ENCODE measurements around the gene NAPG.
"Not testable (repeated sequence)": the region's sequence is repeated elsewhere in the genome, so short reads cannot be mapped to it uniquely, and the experiment has no call there.

The NAPG gene

DNA sequence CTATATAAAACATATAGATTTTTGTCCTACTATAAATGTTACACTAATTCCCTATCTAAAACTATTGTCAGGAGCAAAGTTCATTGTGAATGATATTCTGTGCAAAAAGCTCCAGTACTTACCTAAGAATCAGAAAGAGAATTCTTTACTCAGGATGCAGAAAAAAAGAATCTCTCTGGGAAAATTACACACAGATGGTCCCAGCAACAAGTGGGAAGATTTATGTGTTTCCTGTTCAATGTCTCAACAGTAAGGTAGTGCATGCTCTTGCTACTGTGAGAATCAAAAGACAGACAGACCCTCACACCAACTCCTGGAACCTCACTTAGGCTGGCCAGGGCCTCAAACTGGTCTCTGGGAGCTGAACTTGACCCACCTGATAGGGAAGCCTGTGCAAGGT is 11.2 kb upstream of the NAPG start:
- DNase-seq (ENCODE audit: low spot score): no peak

DNA sequence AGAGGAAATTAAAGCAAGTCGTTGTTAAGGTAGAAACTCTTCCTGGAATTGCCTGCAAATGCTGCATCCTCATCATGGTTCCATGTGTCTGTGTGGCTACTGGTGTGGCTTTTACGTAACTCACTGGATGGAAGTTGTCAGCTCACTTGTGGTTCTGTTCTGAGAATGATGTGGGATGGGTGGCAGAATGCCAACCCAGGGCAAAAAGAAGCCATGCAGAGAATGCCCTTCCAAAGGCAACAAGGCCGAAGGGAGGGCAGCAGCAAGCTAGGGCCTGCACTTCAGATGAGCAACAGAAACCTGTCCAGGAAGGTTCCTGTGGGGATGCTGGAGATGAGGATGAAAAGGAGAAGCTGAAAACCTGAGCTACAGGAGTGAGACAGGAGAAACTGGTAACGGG is 10.4 kb upstream of the NAPG start:
- no peak for DNase-seq (ENCODE audit: low spot score)

DNA sequence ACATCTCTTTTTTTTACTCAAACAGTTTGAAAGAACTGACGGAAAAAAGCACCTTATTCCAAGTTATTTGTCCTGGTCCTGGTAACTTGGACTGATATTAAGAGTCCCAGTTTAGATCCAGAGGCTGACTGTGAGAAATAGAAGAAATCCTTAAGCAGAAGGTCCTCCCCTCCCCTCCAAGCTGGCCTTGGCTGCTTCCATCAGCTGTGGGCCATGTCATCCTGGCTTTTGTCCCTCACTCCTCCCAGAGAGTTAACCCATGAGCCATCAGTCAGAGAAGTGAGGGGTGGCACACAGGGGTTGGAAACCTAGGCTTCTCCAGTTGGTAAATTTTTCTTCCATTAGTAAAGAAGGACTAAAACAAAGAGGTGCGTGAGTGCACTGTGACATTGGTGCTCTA is 9.7 kb upstream of the NAPG start:
- no peak for DNase-seq (ENCODE audit: low spot score)

DNA sequence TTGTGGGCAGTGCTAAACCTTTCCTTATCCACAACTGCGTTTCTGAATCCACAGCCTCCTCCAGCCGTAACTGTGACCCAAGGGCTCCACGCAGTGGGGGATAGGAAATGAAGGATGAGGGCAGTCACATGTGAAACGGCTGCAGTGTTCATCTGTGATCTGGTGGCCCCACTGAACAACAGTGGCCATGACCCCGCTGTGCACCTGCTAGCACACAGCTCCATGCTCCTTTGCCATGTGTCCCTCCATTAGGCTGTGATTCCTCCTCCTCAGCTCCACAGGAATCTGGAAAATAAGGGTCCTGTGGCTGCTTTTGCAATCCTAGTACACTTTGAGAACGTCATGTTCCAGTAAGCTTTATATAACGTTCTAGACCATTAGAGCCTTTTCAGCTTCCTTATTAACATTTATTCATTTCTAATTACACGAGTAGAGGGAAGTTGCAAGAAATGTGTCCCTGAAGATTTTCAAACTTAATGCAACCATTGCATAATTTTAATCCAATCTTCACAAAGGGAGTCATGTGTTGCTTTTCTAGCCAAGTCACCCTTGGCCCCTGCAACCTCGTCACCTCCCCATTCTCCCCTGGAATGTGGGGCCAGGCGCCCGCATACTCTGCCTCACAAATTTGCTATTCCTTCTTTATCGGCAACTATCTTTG is 7.1 kb upstream of the NAPG start:
- peak; percentile 37 for DNase-seq (ENCODE audit: low spot score)

DNA sequence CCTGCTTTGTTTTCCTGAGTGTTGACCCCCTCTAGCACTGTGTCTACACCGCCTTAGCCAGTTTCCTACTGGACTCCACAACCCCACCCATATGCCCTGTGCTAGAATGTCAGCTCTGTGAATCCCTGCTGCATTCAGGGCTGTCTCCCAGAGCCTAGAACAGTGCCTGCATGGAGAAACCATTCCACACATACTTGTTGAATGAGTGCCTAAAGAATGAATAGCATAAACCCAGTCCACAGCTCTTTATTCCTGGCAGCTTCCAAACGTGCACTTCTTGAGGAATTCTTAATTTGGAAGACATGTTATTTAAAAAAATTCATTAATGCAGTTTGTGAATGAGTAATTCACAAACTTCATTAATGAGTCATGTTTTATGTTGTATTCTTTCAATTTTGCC is 6.5 kb upstream of the NAPG start:
- peak; percentile 33 for DNase-seq (ENCODE audit: low spot score)

DNA sequence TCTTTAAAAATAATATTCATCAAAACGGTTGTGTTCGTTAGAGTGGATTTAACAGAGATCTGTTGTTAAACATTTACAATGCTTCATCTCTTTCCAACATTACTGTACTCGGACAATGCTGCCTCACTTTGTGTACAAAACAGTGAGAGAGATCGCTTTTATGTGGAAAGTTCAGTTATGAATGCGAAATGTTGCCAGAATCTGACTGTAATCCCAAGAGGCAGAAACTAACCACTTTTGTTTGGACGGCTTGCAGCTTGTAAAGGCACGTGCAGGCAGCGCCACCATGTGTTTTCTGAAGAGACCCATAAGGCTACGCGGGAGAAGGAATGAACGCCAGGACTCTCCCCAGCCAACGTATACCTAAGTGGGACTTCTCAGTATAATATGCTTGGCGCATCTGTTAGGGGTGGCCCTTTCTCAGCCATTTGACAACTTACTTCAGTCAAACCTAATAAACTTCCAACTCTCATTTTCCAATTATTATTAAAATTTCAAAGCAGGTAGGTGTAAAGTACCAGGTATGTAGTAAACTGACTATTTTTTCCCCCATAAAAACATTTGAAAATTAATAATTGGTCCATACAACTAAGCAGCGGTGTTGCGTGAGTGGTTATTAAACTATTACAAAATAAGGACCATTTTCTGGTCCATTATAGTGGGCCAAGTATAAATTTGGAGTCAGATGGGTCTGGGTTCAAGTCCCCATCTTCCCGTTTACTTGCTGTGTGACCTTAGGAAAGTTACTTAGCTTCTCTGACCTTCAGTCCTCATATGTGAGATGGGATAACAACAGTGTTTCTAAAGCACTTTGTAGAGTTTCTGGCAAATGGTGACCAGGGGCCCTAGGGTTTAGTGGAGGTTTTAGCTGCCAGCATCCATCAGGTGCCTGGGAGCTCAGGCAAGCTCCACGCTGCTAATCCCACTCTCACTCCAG is 5.6 kb upstream of the NAPG start:
- peak; percentile 88 for DNase-seq (ENCODE audit: low spot score)

DNA sequence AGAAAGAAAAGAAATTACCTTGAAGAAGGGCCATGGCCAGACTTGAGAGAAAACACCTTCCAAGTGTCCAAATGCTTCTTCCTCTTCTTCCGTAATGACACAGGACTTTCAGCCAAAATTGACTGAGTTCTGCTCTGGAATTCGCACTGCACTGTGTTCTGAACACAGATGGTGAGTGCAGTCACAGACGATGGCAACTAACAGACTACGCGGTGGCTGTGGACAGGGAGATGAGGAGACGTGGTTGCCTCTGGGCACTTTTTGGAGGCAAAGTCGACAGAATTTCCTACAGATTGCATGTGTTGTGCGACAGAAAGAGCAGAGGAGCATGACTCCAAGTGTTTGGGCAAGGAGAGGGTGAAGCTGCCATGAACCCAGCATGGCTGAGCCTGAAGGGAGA is 4.3 kb upstream of the NAPG start:
- DNase-seq (ENCODE audit: low spot score): no peak

DNA sequence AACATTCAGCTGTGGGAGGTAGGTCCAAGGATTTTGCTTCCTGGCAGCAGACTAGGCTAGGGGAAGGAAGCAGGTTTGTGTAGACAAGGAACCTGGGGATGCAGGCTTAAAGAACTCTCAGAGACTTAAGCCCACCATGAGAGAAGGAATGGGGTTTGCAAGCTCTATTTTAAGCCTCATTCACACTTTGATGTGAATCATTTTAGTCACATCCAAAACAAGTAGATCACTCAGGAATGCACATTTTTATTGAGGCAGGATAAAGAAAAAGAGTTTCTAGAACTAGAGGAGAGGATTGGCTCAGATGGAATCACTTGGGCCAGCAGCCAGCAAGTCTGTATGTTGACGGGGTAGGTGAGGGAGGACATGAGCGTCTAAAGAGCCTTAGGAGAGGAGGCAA is 3.3 kb upstream of the NAPG start:
- DNase-seq (ENCODE audit: low spot score): no peak

DNA sequence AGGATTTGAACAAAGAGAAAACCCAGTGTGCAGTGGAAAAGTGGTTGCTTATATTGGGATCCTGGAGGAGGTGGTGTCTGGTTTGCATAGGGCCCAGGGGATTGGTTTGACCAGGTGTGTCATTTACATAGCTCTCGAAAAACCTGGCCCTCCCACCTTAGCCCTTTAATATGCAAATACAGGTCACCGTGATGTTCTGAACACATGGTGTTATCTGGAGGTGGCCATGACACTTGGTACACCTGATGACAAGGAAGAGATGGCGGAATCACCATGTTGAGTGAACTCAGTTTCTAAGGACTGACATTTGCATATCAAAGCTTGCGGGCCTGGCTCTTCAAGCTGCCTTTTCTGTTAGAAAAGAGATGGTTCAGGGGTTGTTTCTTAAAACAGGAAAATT is 2.3 kb upstream of the NAPG start:
- DNase-seq (ENCODE audit: low spot score): no peak

DNA sequence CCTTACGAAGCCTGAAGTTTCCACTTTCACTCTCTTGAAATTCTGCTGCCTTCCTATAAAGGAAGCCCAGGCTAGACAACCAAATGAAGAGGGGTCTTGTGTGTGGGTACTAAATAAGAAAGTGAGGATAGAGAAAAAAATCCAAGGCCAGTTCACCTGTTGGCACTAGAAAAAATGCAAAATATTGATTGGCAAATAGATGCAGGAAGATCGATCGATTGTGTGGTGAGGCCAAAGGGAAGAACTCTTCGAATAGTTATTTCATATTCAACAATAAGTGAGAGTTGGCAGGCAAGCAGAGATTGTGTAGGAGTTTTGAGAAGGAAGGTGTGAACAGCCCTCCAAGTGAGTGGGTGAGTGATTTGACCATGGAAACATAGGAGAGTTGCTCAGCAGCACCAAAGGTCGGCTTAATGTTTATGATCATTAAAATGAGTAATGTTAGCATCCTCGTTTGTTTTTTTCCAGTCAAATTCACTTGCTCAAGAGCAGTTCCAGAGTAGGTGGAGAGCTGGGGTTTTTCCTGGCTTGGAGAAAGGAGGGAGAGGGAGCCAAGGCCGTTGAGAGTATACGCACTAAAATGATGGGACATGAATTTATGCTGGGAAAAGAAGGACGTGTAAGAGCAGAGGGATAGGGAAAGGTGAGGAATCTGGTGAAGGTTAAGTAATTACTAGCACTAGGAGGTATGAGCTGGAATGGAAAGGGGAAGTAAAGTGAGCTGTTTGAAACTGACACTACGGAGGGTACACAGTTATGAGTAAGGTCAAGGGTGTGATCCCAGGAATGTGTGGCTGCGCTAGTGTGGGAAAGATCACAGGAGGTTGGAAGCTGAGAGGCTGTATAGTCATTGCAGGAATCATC is 1.1 kb upstream of the NAPG start:
- DNase-seq (ENCODE audit: low spot score): peak; percentile 36

DNA sequence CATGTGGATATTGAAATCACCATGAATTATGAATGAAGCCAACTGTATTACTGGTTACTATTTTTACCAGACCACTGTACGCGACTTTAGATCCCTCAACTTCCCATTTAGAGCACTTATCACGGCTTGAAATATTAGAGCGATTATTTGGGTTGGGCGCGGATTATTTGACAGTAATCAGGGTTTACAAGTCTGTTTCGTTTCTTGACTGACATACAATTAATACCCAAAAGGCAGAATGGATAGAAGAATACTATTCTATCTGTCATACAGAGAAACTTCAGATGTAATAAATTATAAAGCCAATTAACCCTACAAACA is 496 bp upstream of the NAPG start:
- no peak for DNase-seq (ENCODE audit: low spot score)

DNA sequence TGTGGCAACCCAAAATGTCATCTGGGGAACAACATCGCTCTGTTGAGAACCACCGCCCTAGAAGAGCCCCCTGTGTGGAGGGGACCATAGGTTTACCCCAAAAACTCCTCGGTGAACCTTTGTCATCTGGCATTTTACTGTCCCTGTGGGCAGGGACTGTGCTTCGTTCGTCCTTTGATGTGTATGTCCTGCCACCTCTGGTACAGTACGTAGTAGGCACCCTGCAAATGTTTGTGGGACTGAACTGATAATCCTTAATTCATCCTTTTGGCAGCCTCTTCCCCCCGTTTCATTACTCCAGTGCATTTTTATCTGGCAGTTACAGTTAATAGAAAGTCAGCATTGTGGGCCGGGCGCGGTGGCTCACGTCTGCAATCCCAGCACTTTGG is 728 bp downstream of the NAPG start:
- DNase-seq (ENCODE audit: low spot score): peak; percentile 26

DNA sequence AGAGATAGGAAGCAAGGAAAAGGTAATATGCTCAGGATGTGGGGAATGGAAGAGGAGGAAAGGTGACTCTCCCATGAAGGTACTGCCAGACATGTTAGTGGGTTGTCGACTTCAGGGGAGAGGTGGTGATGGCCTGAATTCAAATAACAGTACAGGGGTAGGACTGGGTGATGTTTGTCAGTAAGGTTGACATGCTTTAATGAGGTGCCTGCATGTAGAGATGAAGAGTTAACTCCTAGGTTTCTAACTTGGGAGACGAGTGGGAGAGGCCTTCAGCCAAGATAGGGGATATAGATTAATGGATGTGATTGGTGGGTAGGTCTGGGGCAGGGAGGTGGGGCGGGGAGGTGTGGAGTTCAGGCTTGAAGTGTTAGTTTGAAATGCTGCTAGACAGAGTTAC is 2.6 kb downstream of the NAPG start:
- no peak for DNase-seq (ENCODE audit: low spot score)

DNA sequence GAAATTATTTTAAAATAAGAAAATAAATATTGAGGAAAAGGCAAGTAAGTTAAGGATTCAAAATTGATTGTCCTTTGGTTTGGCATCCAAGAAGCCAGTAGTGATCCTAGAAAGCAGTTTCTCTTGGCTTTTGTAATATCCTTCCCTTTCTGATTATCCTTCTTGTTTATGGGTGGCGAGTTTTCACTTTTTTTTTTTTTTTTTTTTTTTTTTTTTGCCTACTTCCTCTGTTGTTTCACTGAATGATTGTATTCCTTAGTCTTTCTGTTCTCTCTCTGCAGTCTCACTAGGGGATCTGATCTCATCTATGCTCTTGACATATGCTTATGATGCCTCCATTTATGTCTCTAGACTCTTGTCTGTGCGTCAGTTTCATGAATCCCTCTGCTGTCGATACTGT is 4.2 kb downstream of the NAPG start:
- no peak for DNase-seq (ENCODE audit: low spot score)

DNA sequence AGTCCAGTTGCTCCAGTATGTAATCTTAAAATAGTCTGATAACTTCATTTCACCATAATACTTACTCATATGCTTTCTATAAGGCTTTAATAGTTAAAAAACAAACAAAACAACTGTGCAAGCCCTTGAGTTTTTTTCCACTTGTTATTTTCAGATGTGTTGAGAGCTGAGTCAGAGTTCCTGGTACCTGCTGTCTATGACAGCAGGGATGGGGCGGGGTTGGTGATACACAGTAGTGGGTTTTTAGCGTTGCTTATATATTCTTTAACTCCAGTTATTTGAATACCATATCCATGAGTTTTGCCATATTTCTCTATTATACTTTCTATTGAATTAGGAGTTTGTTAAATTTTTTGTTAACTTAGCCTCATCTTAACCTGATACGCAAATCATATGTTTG is 5.0 kb downstream of the NAPG start:
- no peak for DNase-seq (ENCODE audit: low spot score)

DNA sequence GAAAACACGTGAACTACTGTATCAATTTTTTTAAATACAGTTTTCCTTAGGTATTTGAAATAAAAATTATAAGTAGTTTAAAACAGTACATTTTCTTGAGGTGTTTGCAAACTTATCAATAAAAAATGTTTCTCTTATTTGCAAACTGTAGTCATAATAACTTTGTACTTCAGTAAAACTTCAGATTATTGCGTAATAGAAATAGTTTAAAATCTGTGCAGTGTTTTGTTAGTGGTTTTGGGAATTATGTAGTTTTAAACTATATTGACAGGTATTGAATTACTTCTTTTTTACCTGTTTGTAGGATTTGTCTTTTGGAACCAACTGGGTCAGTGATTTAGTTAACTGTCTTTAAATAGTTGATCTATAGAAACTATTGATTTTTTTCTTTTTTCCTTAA is 7.3 kb downstream of the NAPG start:
- DNase-seq (ENCODE audit: low spot score): peak; percentile 13

DNA sequence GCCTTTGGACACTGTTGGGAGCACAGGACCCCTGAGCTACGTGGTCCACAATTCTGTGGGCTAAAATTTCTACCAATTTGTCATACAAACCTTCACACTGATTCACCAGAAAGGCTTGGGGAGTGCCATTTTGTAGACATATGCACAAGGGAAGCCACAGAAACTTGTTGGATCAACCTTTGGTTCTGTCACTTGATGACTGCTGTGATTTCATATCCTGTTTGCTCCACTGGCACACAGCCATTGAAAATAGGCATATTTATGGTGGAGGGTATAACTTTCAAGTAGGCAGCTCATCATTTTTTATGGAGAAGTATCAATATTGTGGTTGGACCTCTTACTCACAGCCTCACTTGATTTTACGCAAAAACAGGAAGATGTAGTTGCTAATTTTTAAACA is 10.5 kb downstream of the NAPG start:
- no peak for DNase-seq (ENCODE audit: low spot score)

DNA sequence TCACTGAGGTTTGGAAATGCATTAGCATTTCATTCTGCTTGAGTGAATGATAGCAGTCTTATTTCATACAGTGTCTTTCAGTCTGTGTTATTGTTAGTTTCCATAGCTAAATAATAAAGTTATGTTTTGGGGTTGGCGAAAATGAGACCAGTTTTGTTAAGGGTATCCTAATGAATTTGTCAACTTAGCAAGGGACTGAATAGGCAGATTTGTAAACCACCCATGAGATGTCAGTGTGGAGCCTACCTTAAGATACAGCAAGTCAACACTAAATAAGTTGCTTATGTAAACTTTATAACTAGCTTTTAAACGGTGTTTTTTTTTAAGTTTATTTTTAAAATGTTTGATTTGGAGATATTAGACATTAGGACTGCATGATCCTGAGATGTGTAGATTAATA is 11.9 kb downstream of the NAPG start:
- no peak for DNase-seq (ENCODE audit: low spot score)

DNA sequence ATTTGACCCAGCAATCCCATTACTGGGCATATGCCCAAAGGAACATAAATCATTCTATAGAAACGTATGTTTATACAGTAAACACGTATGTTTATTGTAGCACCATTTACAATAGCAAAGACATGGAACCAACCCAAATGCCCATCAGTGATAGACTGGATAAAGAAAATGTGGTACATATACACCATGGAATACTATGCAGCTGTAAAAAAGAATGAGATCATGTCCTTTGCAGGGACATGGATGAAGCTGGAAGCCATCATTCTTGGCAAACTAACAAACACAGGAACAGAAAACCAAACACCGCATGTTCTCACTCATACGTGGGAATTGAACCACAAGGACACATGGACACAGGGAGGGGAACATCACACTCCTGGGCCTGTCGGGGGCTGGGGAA is 13.3 kb downstream of the NAPG start:
- DNase-seq (ENCODE audit: low spot score): not testable (repeated sequence)

DNA sequence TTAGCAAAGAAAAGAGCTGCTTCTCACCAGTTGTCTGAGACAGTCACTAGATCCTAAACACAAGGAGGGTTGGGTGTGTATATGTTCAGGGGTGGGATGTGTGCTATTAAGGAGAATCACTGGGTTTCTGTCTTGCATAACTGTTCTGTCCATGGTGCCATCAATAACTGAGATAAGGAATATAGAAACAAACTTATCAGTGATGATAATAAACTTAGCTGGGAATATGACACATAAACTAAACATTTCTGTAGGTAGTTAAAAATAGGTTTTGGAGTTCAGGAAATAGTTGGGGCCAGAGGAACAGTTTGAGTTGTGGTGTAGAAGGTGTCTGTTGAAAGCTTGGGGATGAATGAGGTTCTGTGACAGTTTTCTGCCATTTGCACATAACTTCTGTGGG is 17.4 kb downstream of the NAPG start:
- DNase-seq (ENCODE audit: low spot score): no peak

DNA sequence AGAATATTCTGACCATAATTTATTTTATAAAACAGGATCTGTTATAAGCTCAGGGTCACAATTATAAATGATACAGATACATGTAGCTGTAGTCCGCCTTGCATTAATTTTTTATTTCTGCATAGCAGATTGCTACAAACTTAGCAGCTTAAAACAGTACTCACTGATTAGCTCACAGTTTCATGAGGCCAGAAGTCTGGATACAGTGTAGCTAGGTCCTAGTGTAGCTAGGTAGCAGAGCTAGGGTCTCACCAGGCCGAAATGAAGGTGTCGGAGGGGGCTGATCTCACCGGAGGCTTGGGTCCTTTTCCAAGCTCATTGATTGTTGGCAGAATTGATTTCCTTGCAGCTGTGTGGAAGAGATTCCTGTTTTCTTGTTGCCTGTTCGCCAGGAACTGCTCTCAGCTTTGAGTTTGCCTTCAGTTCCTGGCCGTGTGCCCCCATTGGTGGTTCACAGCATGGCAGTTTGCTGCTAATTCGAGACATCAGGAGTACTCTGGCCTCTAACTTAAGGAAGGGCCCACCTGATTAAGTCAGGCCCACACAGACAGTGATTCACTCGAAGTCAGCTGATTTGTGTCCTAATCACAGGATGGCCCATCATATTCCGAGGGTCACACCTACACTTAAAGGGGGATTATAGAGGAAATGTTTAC is 18.4 kb downstream of the NAPG start:
- no peak for DNase-seq (ENCODE audit: low spot score)

DNA sequence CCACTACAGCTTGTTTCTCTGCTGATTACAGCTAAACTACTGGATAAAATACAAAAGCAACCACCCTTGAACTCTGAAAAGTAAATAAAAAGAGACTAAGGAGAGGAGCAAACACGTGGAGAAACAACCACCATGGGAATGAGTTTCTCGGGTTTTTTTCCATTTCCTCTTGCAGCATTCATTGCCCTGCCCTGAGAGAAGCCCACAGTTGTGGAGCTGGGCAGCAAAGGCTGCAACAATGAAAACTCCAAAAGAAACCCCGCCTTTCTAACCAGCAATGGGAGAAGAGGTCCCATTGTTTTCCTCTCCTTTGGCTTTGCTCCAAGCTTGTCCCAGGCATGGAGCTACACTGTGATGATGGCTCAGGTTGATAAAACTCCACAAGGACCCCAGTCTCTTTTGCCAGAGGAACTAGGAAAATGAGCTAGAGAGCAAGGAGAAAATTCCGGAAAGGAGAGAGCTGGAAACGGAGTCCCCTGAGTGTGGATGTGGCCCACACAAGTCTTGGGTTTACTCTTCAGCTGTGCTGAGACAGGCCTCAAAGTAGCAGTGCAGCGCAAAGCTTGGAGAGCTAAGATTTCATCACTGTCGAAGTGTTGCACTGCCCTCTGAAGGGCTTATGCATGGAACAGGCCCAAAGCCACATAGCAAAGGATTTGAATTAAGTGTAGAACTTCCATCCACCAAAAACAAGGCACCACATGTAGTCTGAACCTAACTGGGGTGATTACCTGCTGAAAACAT is 20.9 kb downstream of the NAPG start:
- DNase-seq (ENCODE audit: low spot score): no peak
